ENCODE data around the gene ZBTB12. TPM values are rescaled to one million over a fixed set of nuclear protein-coding genes. Genes with fewer than 3 reads are reported as not detected.
"Not testable (repeated sequence)": the region's sequence is repeated elsewhere in the genome, so short reads cannot be mapped to it uniquely, and the experiment has no call there.

Gene ZBTB12
- total RNA-seq, 1 donor from 2014 or later, result 3.7 TPM

DNA sequence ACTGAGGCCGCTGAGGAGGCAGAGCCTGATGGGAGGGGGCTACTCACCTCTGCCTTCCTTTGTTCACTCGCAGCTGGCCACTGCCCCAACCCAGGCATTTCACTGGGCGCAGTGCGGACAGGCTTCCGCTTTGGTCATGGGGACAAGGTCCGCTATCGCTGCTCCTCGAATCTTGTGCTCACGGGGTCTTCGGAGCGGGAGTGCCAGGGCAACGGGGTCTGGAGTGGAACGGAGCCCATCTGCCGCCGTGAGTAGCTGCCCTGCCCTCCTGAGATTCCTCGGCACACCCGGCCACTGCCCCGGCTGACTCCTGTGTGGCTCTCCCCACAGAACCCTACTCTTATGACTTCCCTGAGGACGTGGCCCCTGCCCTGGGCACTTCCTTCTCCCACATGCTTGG, 31.7 kb upstream of the ZBTB12 start:
- Mint-ChIP-seq H3K9me3 (no peaks in the 10 kb centered on the region), H3K36me3 (ENCODE audit: low read depth) (no peaks in the 10 kb centered on the region), H3K4me1 (no peaks in the 10 kb centered on the region), H3K27ac (no peak overlapping the region), H3K27me3 (no peaks in the 10 kb centered on the region), H3K4me3 (no peak overlapping the region)
- DNase-seq, result no peak
- intact Hi-C loops (cut with micrococcal nuclease), result no loop called here

GRCh38 chr6:31932137-31932536, 30.3 kb upstream of the ZBTB12 start:
- DNase-seq; H3K9me3 Mint-ChIP-seq; H3K27me3 Mint-ChIP-seq; intact Hi-C loops (cut with micrococcal nuclease); H3K4me1 Mint-ChIP-seq; H3K4me3 Mint-ChIP-seq; H3K36me3 Mint-ChIP-seq (ENCODE audit: low read depth); H3K27ac Mint-ChIP-seq: not testable (repeated sequence)

DNA sequence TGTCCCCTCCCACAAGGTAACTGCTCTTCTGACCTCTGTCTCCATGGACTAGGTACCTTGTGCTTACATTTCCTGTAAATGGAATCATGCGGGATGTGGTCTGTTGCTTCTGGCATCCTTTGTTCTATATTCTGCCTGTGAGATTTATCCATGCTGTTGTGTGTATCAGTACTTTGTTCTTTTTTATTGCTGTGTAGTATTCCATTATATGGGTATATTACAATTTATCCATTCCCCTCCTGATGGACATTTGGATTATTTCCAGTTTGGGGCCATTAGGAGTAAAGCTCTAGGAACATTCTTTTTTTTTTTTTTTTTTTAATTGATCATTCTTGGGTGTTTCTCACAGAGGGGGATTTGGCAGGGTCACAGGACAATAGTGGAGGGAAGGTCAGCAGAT, 29.1 kb upstream of the ZBTB12 start:
- H3K27ac Mint-ChIP-seq, result no peak overlapping the region
- H3K4me1 Mint-ChIP-seq, result no peaks in the 10 kb centered on the region
- intact Hi-C loops (cut with micrococcal nuclease), result no loop called here
- H3K9me3 Mint-ChIP-seq, result no peaks in the 10 kb centered on the region
- no peak for DNase-seq
- H3K4me3 Mint-ChIP-seq, result no peak overlapping the region
- peaks cover 3% of the 10 kb centered on the region for H3K27me3 Mint-ChIP-seq
- no peaks in the 10 kb centered on the region for H3K36me3 Mint-ChIP-seq (ENCODE audit: low read depth)

DNA sequence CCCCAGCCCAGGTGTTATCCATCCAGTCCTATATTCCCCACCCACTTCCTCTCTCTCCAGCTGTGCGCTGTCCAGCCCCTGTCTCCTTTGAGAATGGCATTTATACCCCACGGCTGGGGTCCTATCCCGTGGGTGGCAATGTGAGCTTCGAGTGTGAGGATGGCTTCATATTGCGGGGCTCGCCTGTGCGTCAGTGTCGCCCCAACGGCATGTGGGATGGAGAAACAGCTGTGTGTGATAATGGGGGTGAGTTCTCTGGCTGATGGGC, 26.7 kb upstream of the ZBTB12 start:
- Mint-ChIP-seq H3K4me1 (peaks cover 1% of the 10 kb centered on the region), H3K27ac (no peak overlapping the region), H3K9me3 (no peaks in the 10 kb centered on the region), H3K4me3 (no peak overlapping the region), H3K36me3 (ENCODE audit: low read depth) (no peaks in the 10 kb centered on the region), H3K27me3 (peaks cover 3% of the 10 kb centered on the region)
- intact Hi-C loops (cut with micrococcal nuclease), result no loop called here
- no peak for DNase-seq

DNA sequence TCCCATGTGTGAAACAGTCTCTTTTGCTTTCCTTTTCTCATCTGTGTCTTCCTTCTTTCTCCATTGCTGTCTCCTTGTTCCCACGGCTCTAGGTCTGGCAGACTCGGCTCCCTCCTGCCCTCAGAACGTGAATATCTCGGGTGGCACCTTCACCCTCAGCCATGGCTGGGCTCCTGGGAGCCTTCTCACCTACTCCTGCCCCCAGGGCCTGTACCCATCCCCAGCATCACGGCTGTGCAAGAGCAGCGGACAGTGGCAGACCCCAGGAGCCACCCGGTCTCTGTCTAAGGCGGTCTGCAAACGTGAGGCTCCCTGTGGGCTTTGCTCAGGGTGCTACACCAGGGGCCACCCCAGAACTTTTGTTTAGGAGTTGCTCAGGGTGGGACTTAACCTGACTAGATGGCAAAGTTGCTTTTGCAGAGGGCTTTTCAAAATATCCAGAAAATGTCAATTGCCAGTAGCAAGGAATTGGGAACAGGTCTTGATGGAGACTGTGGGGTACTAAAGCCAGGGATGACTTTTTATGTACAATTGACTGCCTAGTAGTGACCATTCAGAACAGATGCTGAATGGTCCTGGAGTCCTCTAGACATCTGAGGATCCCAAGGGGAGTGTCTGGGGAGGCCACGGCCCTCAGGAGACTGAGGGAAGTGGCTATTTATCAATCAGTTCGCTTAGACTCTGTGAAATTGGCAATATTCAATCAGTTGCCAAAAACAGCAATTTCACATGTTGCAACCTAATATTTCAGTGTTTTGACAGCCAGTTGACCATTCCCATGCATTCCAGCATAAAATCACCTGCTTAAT, 26.2 kb upstream of the ZBTB12 start:
- Mint-ChIP-seq H3K27ac (no peak overlapping the region), H3K4me3 (no peak overlapping the region)

GRCh38 chr6:31927242-31927862, 25.5 kb upstream of the ZBTB12 start, which contains the start of gene C2:
Gene C2, plus strand, starts transcription at chr6:31927717. Its CDS starts 36 bp downstream, at chr6:31927753.
- no peak within 1 kb of the TSS for H3K27ac Mint-ChIP-seq
- no peak within 1 kb of the TSS for H3K4me3 Mint-ChIP-seq
- no peaks in the 10 kb centered on the region for H3K36me3 Mint-ChIP-seq (ENCODE audit: low read depth)
- intact Hi-C loops (cut with micrococcal nuclease), result no loop called here
- no peaks in the 10 kb centered on the region for H3K9me3 Mint-ChIP-seq
- peaks cover 3% of the 10 kb centered on the region for H3K27me3 Mint-ChIP-seq
- H3K4me1 Mint-ChIP-seq, result peaks cover 1% of the 10 kb centered on the region
- DNase-seq, result no peak

More for the DNA sequence above, 26.2 kb upstream of the ZBTB12 start:
- Mint-ChIP-seq H3K27me3 (peaks cover 3% of the 10 kb centered on the region), H3K9me3 (no peaks in the 10 kb centered on the region), H3K4me1 (peaks cover 1% of the 10 kb centered on the region), H3K36me3 (ENCODE audit: low read depth) (no peaks in the 10 kb centered on the region)
- intact Hi-C loops (cut with micrococcal nuclease), result no loop called here
- DNase-seq, result no peak

DNA sequence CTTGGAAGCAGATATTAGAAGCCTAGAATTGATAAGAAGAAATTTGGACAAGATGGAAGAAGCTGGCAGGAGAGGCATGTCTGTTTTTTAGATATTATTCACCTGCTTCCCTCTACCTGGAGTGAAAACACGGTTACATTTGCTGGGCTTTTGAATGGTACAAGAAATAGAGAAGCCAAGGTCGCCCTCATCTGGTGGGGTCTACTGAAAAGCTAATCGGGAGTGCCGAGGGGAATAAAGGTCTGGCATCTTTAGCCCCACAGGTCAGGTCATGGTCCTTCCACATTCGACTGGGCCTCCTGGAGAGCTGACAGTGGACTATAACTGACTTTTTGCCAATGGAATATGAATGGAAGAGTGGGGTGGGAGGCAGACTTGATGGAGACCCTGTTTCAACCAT, 21.1 kb upstream of the ZBTB12 start:
- no peaks in the 10 kb centered on the region for H3K9me3 Mint-ChIP-seq
- intact Hi-C loops (cut with micrococcal nuclease), result no loop called here
- no peak overlapping the region for H3K4me3 Mint-ChIP-seq
- peak; percentile 65 for DNase-seq
- H3K4me1 Mint-ChIP-seq, result peaks cover 1% of the 10 kb centered on the region
- no peaks in the 10 kb centered on the region for H3K36me3 Mint-ChIP-seq (ENCODE audit: low read depth)
- no peak overlapping the region for H3K27ac Mint-ChIP-seq
- H3K27me3 Mint-ChIP-seq, result peaks cover 2% of the 10 kb centered on the region

GRCh38 chr6:31920811-31921210, 18.9 kb upstream of the ZBTB12 start:
- H3K36me3 Mint-ChIP-seq (ENCODE audit: low read depth), result no peaks in the 10 kb centered on the region
- H3K4me3 Mint-ChIP-seq, result no peak overlapping the region
- H3K9me3 Mint-ChIP-seq, result no peaks in the 10 kb centered on the region
- peaks cover 2% of the 10 kb centered on the region for H3K27me3 Mint-ChIP-seq
- DNase-seq, result no peak
- intact Hi-C loops (cut with micrococcal nuclease), result no loop called here
- peaks cover 1% of the 10 kb centered on the region for H3K4me1 Mint-ChIP-seq
- no peak overlapping the region for H3K27ac Mint-ChIP-seq

DNA sequence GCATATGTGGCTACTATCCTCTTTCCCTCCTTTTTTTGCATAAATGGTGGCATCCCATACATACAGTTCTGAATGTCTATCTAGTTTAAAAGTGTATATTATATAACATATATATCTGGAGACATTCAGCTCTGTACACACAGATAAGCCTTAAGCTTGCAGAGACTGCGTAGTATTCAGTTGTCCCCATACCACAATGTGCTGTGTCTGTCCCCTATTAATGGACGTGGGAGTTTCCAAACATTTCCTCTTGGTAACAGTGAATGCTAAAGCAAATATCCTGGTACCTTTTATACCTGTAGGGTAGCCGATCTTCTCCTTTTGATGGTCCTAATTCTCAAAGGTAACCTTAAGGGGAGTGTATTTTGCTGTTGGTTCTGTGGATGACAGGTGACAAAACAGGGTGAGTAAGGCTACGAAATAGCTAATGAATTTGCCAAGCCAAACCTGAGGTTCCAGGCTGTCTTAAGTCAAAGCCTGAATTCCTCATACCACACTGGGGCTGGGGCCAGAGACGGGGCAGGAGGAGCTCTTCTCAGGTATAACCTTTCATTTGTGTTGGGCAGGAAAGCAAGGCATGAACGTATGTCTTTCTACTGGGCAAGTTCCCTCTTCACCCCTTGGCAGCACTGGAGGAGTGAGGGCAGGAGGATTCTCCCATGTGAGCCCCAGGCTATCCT, 17.9 kb upstream of the ZBTB12 start:
- intact Hi-C loops (cut with micrococcal nuclease), result no loop called here
- Mint-ChIP-seq H3K36me3 (ENCODE audit: low read depth) (no peaks in the 10 kb centered on the region), H3K4me1 (no peaks in the 10 kb centered on the region), H3K4me3 (no peak overlapping the region), H3K27ac (no peak overlapping the region), H3K27me3 (peaks cover 3% of the 10 kb centered on the region), H3K9me3 (no peaks in the 10 kb centered on the region)
- DNase-seq, result no peak

DNA sequence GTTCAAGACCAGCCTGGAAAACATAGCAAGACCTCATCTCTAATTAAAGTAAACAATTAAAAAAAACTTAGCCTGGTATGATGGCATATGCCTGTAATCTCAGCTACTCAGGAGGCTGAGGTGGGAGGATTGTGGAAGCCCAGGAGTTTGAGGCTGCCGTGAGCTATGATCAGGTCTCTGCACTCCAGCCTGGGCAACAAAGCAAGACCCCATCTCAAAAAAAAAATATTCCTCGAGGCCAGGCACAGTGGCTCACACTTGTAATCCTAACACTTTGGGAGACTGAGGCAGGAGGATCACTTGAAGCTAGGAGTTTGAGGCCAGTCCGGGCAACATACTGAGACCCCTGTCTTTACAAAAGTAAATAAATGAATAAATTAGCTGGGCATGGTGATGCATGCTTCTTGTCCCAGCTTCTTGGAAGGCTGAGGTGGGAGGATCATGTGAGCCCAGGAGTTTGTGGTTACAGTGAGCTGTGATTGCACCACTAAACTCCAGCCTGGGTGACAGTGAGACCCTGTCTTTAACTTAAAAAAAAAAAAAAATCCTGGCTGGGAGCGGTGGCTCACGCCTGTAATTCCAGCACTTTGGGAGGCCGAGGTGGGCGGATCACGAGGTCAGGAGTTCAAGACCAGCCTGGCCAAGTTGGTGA, 16.3 kb upstream of the ZBTB12 start:
- Mint-ChIP-seq H3K4me1 (no peaks in the 10 kb centered on the region), H3K36me3 (ENCODE audit: low read depth) (no peaks in the 10 kb centered on the region), H3K4me3 (no peak overlapping the region), H3K27ac (no peak overlapping the region), H3K9me3 (no peaks in the 10 kb centered on the region), H3K27me3 (peaks cover 3% of the 10 kb centered on the region)
- DNase-seq, result no peak
- intact Hi-C loops (cut with micrococcal nuclease), result no loop called here

DNA sequence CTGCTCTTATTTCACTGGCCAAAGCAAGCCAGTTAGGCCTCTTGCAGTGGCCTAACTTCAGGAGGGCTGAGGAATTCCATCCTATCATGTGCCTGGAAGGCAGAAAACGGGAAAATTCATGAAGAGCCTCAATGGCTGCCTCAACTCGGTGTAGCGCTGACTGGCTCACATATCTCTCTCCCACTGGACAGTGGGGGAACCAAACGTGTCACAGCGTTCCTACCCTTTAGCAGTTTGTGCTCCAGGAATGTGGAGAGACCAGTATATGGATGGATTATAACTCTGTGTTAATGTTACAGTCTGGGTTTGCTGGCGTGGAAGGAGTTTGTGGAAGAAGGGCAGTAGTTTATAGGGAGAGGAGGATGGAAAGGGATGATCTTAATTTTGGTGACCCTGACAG, 13.9 kb upstream of the ZBTB12 start:
- no peak overlapping the region for H3K4me3 Mint-ChIP-seq
- no peaks in the 10 kb centered on the region for H3K9me3 Mint-ChIP-seq
- H3K27ac Mint-ChIP-seq, result no peak overlapping the region
- no peaks in the 10 kb centered on the region for H3K4me1 Mint-ChIP-seq
- peaks cover 3% of the 10 kb centered on the region for H3K27me3 Mint-ChIP-seq
- intact Hi-C loops (cut with micrococcal nuclease), result no loop called here
- no peak for DNase-seq
- no peaks in the 10 kb centered on the region for H3K36me3 Mint-ChIP-seq (ENCODE audit: low read depth)

DNA sequence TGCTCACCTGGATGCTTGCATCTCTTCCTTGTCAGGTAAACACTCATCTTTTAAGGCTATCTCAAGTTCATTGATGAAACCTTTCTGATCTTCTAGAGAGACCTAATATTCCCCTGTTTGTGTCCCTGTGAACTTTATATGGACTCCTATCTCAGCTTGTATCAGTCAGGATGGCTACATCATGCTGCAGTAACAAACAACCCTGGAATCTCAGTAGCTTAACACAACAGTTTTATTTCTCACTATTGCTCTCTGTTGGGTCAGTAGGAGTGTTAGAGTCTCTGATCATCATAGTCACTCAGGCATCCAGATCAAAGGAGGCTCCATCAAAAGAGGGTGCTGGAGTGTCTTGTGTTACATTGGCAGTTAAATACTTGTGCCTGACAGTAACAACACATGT, 13.5 kb upstream of the ZBTB12 start:
- Mint-ChIP-seq H3K27me3 (peaks cover 3% of the 10 kb centered on the region), H3K4me1 (peaks cover under 1% of the 10 kb centered on the region), H3K4me3 (no peak overlapping the region), H3K27ac (no peak overlapping the region), H3K9me3 (no peaks in the 10 kb centered on the region), H3K36me3 (ENCODE audit: low read depth) (no peaks in the 10 kb centered on the region)
- intact Hi-C loops (cut with micrococcal nuclease), result no loop called here
- no peak for DNase-seq

GRCh38 chr6:31911826-31912585, 10.1 kb upstream of the ZBTB12 start:
- H3K27ac Mint-ChIP-seq, result no peak overlapping the region
- peaks cover 3% of the 10 kb centered on the region for H3K27me3 Mint-ChIP-seq
- intact Hi-C loops (cut with micrococcal nuclease), result no loop called here
- DNase-seq, result no peak
- H3K4me1 Mint-ChIP-seq, result peaks cover 8% of the 10 kb centered on the region
- H3K9me3 Mint-ChIP-seq, result no peaks in the 10 kb centered on the region
- no peaks in the 10 kb centered on the region for H3K36me3 Mint-ChIP-seq (ENCODE audit: low read depth)
- no peak overlapping the region for H3K4me3 Mint-ChIP-seq

All from activated CD4-positive, alpha-beta T cell treated with anti-CD3 and anti-CD28 coated beads, Interleukin-2, amount 10 ng/mL, durations not matched to agents 24 days and 14 days (primary cell).